ENCODE results near the gene RASGEF1B. TPM values are rescaled to one million over a fixed set of nuclear protein-coding genes. Genes with fewer than 3 reads are reported as not detected.
A peak's percentile ranks its signal among the peaks of the same experiment; 100 is the strongest.
"Not testable (repeated sequence)": the region's sequence is repeated elsewhere in the genome, so short reads cannot be mapped to it uniquely, and the experiment has no call there.

Gene RASGEF1B
- total and polyA plus RNA-seq, 2 donors: 3.8 to 15.2 TPM

DNA sequence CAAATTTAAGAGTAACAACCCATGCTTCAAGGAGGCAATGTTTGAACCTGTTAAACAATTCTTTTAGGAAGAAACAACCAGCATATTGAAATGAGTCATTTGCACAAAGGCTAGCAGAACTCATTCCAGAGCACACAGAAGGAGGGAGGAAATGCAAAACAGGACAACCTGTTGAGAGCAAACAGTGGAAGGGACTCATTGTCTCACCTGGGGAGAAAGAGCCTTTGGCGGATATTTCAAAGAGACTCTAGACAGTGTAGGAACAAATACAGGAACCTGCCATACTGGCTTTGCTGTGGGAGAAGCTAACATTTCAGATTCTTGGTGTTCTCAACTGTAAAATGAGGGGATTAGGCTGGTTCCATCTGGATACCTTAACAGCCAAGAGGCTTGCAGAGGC is 14.8 kb upstream of the RASGEF1B start:
- Histone ChIP-seq H3K4me1 (ENCODE audit: insufficient read depth) (no peaks in the 10 kb centered on the region), H3K27ac (ENCODE audit: low read depth) (no peak overlapping the region), H3K36me3 (ENCODE audit: insufficient read depth) (no peaks in the 10 kb centered on the region), H3K4me3 (ENCODE audit: low read depth, low read length) (no peak overlapping the region)
- no peak for DNase-seq (ENCODE audit: extremely low spot score)
- 89% methylated on average over 1 of the region's 1 CpG for WGBS

DNA sequence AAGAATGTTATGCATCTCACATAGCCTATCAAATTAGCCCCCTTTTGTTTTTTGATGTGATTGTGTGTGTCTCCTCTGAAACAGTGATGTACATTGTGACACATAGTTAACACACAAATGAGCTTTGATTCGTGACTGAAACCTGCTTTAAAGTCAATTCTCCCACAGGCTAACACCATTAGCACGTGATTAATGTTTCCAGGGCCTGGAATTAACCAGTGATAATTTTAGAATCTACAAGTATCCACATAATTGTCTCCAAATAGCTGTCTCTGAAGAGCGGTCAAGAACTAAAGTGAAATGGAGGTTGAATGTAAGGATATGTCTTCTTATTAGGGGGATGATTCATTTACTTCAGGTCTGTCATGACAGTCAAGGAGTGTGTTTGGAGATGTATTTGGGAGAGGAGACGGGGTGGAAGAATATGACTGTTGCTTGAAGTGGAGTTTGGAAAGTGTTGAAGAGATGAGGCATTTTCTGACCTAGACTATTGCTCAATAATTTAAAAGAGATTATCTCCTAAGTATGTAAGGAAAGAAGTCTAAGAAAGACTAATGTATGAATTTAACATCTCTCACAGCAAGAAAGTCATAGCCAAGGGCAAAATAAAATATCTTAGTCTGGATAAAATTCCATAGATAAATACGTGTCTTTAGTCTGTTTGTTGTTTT is 13.7 kb upstream of the RASGEF1B start:
- Histone ChIP-seq H3K36me3 (ENCODE audit: insufficient read depth) (no peaks in the 10 kb centered on the region), H3K27ac (ENCODE audit: low read depth) (no peak overlapping the region), H3K4me1 (ENCODE audit: insufficient read depth) (no peaks in the 10 kb centered on the region), H3K4me3 (ENCODE audit: low read depth, low read length) (no peak overlapping the region)
- 76% methylated on average over 5 of the region's 5 CpGs for WGBS
- DNase-seq (ENCODE audit: extremely low spot score): no peak

DNA sequence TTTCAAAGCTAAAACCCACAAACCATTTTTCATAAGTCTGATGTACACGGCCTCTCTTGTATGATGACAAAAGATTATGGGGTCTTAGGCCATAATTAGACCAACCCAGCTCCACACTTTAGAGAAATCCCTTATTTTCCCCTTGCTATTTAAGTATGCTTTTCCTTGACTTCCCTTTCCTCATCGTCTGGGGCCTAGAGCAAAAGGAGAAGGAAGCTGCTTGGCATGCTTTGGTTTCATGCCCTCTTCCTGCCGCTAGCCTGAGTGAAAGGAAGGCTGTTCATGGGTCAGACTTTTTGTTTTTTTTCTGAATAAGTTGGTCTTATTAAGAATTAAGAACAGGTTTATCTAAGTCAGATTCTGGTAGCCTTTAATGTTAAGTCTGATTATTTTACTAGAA is 10.6 kb upstream of the RASGEF1B start:
- DNase-seq (ENCODE audit: extremely low spot score): no peak
- Histone ChIP-seq H3K4me3 (ENCODE audit: low read depth, low read length) (no peak overlapping the region), H3K27ac (ENCODE audit: low read depth) (no peak overlapping the region), H3K4me1 (ENCODE audit: insufficient read depth) (no peaks in the 10 kb centered on the region), H3K36me3 (ENCODE audit: insufficient read depth) (no peaks in the 10 kb centered on the region)
- WGBS: 81% methylated on average over 3 of the region's 3 CpGs

- WGBS: 83% methylated on average over 3 of the region's 3 CpGs
- Histone ChIP-seq H3K36me3 (ENCODE audit: insufficient read depth) (no peaks in the 10 kb centered on the region), H3K4me3 (ENCODE audit: low read depth, low read length) (no peak overlapping the region), H3K27ac (ENCODE audit: low read depth) (no peak overlapping the region), H3K4me1 (ENCODE audit: insufficient read depth) (no peaks in the 10 kb centered on the region)
- no peak for DNase-seq (ENCODE audit: extremely low spot score)
Observed at GRCh38 chr4:81481151-81481550, 9.4 kb upstream of the RASGEF1B start.

- H3K36me3 ChIP-seq (ENCODE audit: insufficient read depth); H3K27ac ChIP-seq (ENCODE audit: low read depth); H3K4me1 ChIP-seq (ENCODE audit: insufficient read depth); DNase-seq (ENCODE audit: extremely low spot score); H3K4me3 ChIP-seq (ENCODE audit: low read depth, low read length): not testable (repeated sequence)
- 70% methylated on average over 2 of the region's 2 CpGs for WGBS
Observed at GRCh38 chr4:81479573-81479972, 7.9 kb upstream of the RASGEF1B start.

- H3K4me1 ChIP-seq (ENCODE audit: insufficient read depth); H3K27ac ChIP-seq (ENCODE audit: low read depth); H3K36me3 ChIP-seq (ENCODE audit: insufficient read depth); DNase-seq (ENCODE audit: extremely low spot score); H3K4me3 ChIP-seq (ENCODE audit: low read depth, low read length): not testable (repeated sequence)
- WGBS: 72% methylated on average over 19 of the region's 19 CpGs
Observed at GRCh38 chr4:81473331-81474265, 1.9 kb upstream of the RASGEF1B start.

- WGBS: 49% methylated on average over 9 of the region's 9 CpGs
- DNase-seq (ENCODE audit: extremely low spot score): peak; percentile 58
- H3K4me1 ChIP-seq (ENCODE audit: insufficient read depth): no peaks in the 10 kb centered on the region
- no peaks in the 10 kb centered on the region for H3K36me3 ChIP-seq (ENCODE audit: insufficient read depth)
- H3K4me3 ChIP-seq (ENCODE audit: low read depth, low read length): peak overlapping the region; percentile 79
- peak overlapping the region; percentile 70 for H3K27ac ChIP-seq (ENCODE audit: low read depth)
Observed at GRCh38 chr4:81472281-81473182, 825 bp upstream of the RASGEF1B start.

- Histone ChIP-seq H3K4me1 (ENCODE audit: insufficient read depth) (no peaks in the 10 kb centered on the region), H3K27ac (ENCODE audit: low read depth) (peak overlapping the region; percentile 34), H3K36me3 (ENCODE audit: insufficient read depth) (no peaks in the 10 kb centered on the region), H3K4me3 (ENCODE audit: low read depth, low read length) (peak overlapping the region; percentile 79)
- under 1% methylated on average over 21 of the region's 21 CpGs for WGBS
- no peak for DNase-seq (ENCODE audit: extremely low spot score)
Observed at GRCh38 chr4:81471298-81471587, 464 bp downstream of the RASGEF1B start.

DNA sequence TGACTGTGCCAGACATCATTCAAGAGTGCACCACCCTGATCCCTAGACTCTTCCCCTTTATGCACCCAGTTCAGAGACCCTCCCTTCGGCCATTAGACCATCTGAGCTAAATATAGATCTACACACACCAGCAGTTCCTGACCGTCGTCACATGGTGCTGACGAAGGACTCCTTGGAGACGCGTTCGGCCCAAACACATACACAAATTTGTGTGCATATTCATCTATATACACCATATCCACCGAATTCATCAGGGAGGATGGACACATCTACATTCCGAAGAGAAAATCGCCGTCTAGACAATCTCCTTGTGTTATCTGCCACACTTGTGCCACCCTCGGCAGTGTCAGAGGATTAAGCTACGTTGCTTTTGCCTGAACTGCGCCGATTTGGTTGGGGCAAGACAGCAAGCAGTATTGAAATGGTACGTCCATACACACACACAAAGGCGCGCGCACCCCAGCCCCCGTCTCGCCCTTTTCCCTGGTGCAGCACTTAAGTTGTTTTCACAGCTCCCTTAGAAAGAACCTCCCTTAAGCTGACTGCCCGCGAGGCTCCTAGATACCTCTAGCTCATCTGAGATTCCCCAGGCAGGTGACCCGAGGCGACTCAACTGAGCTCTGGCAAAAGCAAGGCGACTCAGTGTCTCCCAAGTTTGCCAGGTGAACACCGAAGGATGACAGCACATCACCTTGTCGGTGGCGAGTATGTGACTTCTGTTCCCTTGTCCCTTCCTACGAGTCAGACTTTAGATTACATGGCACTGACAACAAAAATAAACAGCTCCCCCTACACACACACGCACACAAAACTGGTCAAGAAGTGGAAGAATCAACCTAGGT is 1.0 kb downstream of the RASGEF1B start:
- 1% methylated on average over 31 of the region's 31 CpGs for WGBS
- DNase-seq (ENCODE audit: extremely low spot score): peak; percentile 37
- Histone ChIP-seq H3K36me3 (ENCODE audit: insufficient read depth) (no peaks in the 10 kb centered on the region), H3K4me3 (ENCODE audit: low read depth, low read length) (peak overlapping the region; percentile 79), H3K27ac (ENCODE audit: low read depth) (no peak overlapping the region), H3K4me1 (ENCODE audit: insufficient read depth) (no peaks in the 10 kb centered on the region)

- Histone ChIP-seq H3K36me3 (ENCODE audit: insufficient read depth) (no peaks in the 10 kb centered on the region), H3K4me1 (ENCODE audit: insufficient read depth) (no peaks in the 10 kb centered on the region), H3K4me3 (ENCODE audit: low read depth, low read length) (peak overlapping the region; percentile 79), H3K27ac (ENCODE audit: low read depth) (no peak overlapping the region)
- no peak for DNase-seq (ENCODE audit: extremely low spot score)
- whole genome bisulfite sequencing: 49% methylated on average over 7 of the region's 7 CpGs
Observed at GRCh38 chr4:81469781-81470455, 1.8 kb downstream of the RASGEF1B start.

GRCh38 chr4:81468678-81469077 is 3.0 kb downstream of the RASGEF1B start:
- Histone ChIP-seq H3K27ac (ENCODE audit: low read depth) (no peak overlapping the region), H3K4me1 (ENCODE audit: insufficient read depth) (no peaks in the 10 kb centered on the region), H3K4me3 (ENCODE audit: low read depth, low read length) (no peak overlapping the region), H3K36me3 (ENCODE audit: insufficient read depth) (no peaks in the 10 kb centered on the region)
- DNase-seq (ENCODE audit: extremely low spot score): no peak
- 73% methylated on average over 2 of the region's 2 CpGs for WGBS

- Histone ChIP-seq H3K36me3 (ENCODE audit: insufficient read depth) (no peaks in the 10 kb centered on the region), H3K27ac (ENCODE audit: low read depth) (no peak overlapping the region), H3K4me3 (ENCODE audit: low read depth, low read length) (no peak overlapping the region), H3K4me1 (ENCODE audit: insufficient read depth) (no peaks in the 10 kb centered on the region)
- no peak for DNase-seq (ENCODE audit: extremely low spot score)
- 21% methylated on average over 1 of the region's 1 CpG for WGBS
Observed at GRCh38 chr4:81467672-81467964, 4.1 kb downstream of the RASGEF1B start.

All from urinary bladder (tissue), 4 donors.